ENCODE measurements around the gene ZNF618.

DNA sequence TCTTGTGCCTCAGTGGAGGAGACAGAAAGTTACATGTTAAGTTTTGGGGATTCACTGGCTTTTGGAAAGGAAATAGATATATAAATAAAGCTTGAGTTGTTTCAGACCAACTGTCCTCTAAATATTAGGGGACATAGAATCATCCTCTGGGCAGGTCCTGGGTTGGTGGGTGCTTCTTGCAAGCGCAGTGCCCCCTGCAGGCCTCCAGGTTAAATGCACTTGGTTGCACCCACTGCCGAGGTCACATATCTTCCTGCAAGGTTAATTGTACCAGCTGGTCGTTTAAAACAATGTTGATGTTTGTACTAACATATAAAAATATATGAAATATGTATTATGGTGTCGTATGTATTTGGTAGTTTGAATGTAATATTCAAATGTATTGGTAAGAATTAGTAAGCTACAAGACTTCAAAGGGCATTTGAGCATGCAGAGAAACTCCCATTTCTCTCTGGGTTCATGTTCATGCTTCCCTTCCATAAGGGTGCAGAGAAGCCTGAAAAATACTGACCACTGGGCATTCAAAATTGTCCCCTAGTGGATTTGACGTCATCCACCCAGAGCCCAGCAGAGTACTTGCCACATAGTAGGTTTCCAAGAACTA, 87.0 kb downstream of the ZNF618 start:
- TF ChIP-seq, protein P1, sequence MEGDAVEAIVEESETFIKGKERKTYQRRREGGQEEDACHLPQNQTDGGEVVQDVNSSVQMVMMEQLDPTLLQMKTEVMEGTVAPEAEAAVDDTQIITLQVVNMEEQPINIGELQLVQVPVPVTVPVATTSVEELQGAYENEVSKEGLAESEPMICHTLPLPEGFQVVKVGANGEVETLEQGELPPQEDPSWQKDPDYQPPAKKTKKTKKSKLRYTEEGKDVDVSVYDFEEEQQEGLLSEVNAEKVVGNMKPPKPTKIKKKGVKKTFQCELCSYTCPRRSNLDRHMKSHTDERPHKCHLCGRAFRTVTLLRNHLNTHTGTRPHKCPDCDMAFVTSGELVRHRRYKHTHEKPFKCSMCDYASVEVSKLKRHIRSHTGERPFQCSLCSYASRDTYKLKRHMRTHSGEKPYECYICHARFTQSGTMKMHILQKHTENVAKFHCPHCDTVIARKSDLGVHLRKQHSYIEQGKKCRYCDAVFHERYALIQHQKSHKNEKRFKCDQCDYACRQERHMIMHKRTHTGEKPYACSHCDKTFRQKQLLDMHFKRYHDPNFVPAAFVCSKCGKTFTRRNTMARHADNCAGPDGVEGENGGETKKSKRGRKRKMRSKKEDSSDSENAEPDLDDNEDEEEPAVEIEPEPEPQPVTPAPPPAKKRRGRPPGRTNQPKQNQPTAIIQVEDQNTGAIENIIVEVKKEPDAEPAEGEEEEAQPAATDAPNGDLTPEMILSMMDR (IDR thresholded peaks at IDR 0.05): peak in 3 of 4 experiments; percentile 44 to 54 (median 52)
- no peak for TF ChIP-seq POLR2AphosphoS5 (IDR thresholded peaks at IDR 0.05)
- TF ChIP-seq POLR2A (IDR thresholded peaks at IDR 0.05): no peak

Data from prostate gland (tissue), 2 donors.